HG03280 (cell line): ENCODE results near the gene RAB33B.

Experiments used
- ATAC-seq: cut with Tn5 transposase; IDR thresholded peaks from one replicate; pipeline ENCODE4 v1.9.1; 2021; ENCODE audit warnings: mild to moderate bottlenecking, moderate library complexity; ENCODE audit not compliant: unreplicated experiment

RAB33B gene

DNA sequence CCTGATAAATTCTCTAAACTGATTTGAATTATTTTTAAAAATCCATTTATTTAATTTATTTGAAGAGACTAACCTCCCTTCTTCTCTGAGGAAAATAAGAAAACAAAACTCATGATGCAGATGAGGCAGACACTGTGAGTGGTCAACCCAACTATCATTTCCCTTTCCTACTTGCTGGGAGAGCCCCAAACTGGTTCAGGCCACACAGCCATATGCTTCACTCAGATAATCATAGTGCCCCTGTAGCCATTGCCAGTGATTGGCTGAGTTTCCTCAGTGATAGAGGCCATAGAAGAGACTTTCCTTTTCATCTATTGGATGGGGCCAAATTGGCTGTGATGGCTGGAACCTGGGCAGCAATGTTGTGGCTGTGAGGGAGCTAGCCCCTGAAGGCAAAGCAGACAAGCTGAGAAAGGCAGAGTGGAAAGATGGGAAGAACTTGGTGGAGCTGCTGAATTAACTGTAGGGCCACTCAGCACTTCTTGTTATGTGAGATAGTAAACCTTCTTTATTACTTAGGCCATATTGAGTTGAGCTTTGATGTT, 49.8 kb downstream of the RAB33B start:
- ATAC-seq, result no peak

DNA sequence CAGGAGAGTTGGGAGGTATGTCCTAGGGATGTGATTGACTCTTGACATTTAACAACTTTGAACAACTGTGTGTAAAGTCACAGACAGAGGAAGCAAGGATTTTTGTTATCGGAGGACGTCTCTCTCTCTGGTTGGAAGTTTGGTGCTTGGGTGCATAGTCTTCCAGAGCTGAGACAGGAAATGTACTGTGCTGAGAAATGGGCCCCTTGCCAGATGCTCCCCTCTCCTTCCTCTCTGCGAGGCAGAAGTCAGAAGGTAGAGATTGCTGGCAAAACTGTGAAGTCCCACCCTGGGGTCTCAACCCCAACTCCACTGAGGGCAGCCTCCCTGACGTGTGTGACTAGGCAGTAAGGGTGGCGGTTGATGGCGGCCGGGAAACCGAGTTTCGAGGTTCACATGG, 52.9 kb downstream of the RAB33B start:
- no peak for ATAC-seq

DNA sequence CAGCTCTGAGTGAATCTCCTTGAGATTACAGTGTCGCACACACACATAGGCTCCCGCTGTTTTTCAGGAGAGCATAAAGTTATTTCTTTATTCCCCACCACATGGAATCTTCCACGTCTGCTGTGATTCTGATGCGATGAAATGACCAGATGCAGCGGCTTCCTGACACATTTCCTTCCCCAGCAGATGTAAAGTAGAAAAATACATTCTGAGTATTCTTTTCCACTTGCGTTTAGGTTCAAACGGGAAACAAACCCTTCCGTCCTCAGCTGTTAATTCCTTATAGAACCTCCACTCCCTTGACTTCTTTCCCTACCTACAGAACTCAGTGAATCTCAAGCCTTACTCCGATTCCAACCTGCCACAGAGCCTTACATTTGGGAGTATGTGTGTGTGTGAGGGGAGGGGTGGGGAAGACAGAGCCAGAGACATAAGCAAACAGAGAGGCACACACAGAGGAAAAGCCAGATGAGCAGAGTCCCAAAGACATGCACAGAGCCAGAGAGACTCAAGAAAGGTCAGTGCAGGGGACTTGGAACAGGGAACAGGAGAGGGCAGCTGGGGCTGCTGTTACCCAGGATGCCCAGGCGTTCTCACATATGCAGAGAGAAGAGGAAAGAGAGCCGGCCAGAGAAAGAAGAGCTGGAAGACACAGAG, 54.8 kb downstream of the RAB33B start:
- no peak for ATAC-seq

DNA sequence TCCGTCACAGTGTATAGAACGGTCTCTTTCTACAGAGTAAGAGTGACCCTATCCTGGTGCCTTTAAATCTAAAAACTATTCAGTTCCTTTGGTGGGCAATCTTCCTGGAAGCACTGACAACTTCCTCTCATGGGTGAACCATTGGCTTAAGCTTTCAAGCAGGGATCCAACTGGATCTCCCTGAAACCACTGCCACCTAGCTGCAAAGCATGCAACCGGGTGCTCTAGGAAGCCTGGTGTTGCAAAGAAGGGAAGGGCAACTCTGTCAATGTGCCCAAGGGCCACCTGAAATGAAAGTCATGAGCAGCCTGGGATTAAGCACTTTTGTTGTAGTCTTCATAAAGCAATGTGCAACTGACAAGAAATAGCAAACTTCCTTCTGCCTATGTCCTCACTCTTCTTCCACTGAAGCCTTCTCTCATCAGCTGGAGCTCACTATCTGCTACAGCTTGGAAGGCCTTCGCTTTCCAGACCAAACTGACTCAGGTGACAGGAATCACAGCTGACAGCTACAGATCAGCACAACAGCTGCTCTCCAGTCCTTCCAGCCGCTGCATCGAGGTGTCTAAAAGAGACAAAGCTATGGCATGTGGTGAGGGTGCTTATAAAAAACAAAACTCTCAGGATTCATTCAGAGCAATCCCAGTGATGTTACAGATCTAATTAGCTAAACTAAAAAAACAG, 55.9 kb downstream of the RAB33B start:
- ATAC-seq, result no peak

DNA sequence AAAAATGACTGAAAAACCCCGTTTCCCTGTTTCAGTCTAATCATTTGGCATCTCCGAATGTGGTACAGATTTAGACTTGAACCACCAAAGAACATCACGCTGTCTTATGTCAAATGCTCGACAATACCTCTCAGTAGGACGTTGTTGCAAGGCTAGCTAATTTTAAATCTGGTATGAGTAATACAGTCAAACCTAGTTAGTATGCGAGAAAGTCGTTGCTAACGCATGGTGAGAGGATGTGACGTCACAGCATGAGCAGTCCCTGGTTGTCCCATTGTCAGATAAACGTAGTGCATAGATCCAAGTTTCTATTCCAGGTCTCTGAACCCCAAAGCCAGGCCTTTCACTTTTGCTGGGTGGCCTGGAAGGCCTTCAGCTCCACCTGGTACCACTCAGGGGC, 57.4 kb downstream of the RAB33B start:
- no peak for ATAC-seq

DNA sequence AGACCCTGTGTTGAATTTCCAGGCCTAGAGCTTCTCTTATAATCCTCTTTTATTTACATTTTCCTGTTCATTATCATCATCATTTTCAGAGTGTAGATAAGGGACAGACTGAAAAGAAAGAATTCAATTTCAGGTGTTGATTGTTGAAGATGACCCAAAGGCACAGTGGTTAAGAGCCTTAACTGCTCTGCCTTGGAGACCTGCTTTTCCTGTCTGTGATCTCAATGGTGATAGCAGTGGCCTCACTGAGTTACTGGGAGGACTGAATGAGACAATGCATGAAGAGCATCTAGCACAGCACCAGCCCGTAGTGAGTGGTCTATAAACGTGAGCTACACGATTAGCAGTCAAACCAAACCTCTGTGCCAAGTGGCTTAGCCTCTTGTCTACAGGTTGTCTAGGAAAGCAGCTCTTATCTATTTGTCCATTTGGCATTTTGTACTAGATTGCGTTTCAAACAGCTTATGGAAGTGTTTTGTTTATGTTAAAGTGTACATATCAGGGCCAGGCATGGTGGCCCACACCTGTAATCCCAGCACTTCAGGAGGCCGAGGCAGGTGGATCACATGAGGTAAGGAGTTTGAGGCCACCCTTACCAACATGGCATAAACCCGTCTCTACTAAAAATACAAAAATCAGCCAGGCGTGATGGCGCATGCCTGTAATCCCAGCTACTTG, 60.6 kb downstream of the RAB33B start:
- ATAC-seq, result no peak

DNA sequence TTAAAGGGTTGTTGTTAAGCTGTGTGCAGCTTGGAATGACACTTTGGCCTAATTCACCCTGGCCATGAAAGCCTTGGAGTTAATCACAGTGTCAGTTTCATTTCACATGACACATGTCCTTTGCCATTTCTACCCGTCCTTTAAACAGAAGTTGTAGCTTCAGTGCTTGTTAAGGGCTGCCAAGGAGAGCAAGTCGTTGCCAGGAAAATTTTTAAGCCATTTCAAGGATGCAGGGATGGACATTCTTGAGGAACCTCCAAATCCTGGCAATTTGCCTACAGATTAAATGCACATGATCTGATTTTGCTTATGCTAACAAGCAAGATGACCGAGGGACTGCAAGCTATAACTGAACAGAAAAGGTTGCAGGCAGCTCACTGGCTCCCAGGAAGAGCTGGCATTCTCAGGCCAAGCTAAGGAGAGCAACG, 61.6 kb downstream of the RAB33B start:
- no peak for ATAC-seq

DNA sequence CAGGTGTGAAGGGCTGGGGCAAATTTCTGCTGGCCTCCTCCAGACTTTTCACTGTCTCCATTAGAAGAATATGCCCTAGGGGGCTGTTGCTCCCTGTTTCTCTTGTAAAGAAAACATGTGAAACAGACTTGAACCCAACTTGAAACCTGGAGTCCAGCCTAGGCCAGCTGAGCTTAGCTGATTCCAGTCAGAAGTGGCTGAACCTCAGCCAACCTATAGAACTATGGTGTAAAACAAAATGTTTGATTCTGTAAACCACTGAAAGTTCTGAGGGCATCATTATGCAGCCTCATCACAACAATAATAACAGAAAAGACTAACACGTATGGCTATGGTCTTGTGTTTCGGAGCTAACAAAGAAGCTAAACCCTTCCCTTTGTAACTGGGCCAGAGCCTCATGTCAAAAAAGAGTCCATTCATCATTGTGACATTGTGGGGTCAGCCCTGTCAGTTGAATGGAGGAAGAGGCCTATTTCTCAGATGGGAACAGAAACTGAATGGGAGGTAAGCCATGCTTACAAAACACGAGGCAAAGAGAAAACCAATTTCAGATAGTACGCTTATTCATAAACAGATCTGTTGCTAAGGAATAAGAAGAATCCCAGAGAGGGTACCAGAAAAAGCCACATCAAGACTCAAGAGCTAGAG, 68.0 kb downstream of the RAB33B start:
- no peak for ATAC-seq

DNA sequence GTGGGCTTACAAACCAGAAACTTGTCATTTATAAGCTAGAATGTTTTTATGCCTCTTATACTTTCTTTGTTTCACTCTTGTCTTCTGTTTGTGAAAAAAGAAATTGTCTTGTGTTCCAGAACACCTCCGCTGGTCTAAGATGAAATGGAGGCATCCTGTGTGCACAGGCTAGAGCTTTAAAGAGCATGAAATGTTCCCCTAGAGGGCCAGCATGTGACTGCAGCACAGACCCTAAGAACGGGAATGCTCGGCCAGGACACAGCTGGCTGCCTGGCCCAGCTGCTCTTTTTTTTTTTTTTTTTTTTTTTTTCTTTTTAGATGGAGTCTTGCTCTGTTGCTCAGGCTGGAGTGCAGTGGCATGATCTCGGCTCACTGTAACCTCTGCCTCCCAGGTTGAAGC, 68.5 kb downstream of the RAB33B start:
- no peak for ATAC-seq

DNA sequence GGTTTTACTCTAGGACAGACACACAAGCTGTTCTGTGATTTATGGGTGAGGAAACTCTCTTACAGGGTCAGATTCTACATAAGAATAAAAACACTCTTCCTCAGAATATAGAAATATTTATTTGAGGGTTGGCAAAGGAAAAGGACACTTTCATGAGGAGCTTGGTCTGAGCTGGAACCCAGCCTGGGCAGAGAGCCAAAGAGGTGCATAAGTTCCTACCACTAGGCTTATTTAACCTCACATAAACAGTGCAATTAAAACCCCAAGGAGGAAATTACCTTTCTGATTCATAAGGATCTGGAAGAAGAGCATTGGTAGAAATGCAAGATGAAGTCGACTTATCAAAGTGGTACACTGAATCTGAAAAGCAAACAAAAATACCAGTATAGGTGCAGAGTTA, 69.2 kb downstream of the RAB33B start:
- ATAC-seq, result no peak

DNA sequence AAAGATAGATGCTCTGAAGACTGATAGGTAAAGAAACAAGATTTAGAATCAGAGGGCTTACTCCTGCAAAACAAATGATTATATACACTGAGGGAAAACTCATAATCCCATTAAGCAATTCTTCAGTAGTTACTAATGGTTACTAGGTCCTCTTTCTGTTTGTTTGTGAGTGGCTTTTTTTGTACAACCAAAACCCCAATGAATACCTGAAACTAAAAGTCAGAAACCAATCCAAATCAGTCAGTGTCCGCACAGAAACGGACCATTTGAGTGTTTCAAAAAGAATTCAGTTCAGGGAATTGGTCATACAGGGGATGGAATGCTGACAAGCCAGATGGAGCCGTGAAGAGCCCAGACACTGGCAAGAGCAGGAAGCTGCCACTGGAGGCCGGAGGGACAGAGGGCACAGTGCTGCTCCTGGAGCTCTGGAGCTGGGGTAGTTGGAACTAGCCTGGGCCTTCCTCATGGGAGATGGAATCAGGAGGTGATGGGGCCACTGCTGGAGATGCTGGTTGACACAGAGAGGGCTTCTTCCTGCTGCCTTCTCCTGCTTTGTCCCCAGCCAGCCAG, 70.2 kb downstream of the RAB33B start:
- ATAC-seq, result no peak

DNA sequence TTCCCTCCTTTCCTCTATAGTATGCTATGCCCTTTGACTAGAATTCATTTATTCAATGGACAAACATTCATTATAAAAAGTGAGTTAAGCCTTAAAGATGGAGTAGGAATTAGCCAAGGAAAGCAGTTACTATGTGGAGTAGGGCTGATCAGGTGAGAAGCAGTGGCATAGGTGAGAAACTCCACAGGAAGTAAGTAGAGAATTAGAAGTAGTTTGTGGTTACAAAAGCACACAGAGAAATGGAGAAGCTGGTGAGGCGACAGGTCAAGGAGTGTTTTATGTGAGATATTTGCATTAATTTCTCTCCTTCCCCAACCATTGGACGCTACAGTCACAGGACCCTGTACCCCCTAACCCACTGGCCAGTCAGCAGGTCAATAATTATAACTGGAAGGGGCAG, 71.5 kb downstream of the RAB33B start:
- no peak for ATAC-seq
